ENCODE results near the gene REEP5.

The REEP5 gene

DNA sequence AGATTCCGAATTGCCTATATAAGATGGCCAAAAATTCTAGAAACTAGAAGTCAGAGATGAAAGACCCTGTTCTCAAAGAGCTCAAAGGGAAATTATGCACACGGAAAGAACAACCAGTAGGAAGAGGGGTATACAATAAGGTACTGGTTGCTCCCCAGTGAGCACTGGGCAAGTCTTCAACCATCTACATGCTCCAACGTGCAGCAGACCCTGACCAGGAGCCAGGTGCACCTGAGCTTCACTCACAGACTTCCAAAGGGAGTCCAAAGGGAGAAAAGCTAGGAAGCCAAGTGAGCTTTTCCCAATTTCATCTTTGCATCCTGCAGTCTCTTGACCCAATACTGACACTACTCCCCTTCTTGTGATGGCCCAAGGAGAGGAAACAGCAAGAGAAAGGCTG is 3.9 kb downstream of the REEP5 start:
- peaks cover 13% of the 10 kb centered on the region for H3K4me1 ChIP-seq (ENCODE audit: insufficient read depth, low read length, poor library complexity, severe bottlenecking)
- peak overlapping the region; percentile 24 for H3K4me2 ChIP-seq (ENCODE audit: low read depth, low read length, poor library complexity, severe bottlenecking)
- no peaks in the 10 kb centered on the region for H3K9me2 ChIP-seq (replicated peaks; ENCODE audit: low read depth, low read length)
- H2AFZ ChIP-seq (ENCODE audit: low read length), result no peak overlapping the region
- no peaks in the 10 kb centered on the region for H3K36me3 ChIP-seq (ENCODE audit: insufficient read depth, low read length)
- no peaks in the 10 kb centered on the region for H3F3A ChIP-seq (ENCODE audit: low read depth)
- peaks cover 15% of the 10 kb centered on the region for H3K79me2 ChIP-seq (ENCODE audit: insufficient read depth, low read length)
- no peak overlapping the region for H3K9ac ChIP-seq (ENCODE audit: low read depth, low read length, poor library complexity, severe bottlenecking)
- no peaks in the 10 kb centered on the region for H3K27me3 ChIP-seq (ENCODE audit: insufficient read depth, low read length, poor library complexity, severe bottlenecking)
- H4K20me1 ChIP-seq (ENCODE audit: insufficient read depth, low read length, poor library complexity, severe bottlenecking), result no peaks in the 10 kb centered on the region
- no peak overlapping the region for H3K4me3 ChIP-seq (ENCODE audit: low read length, poor library complexity, severe bottlenecking)
- H3K9me3 ChIP-seq (ENCODE audit: insufficient read depth, low read depth, low read length), result no peaks in the 10 kb centered on the region
- TF ChIP-seq EZH2phosphoT487 (IDR thresholded peaks at IDR 0.05; ENCODE audit: borderline replicate concordance) (no peak), CTCF (conservative IDR thresholded peaks at IDR 0.05; ENCODE audit: low read length) (no peak)

DNA sequence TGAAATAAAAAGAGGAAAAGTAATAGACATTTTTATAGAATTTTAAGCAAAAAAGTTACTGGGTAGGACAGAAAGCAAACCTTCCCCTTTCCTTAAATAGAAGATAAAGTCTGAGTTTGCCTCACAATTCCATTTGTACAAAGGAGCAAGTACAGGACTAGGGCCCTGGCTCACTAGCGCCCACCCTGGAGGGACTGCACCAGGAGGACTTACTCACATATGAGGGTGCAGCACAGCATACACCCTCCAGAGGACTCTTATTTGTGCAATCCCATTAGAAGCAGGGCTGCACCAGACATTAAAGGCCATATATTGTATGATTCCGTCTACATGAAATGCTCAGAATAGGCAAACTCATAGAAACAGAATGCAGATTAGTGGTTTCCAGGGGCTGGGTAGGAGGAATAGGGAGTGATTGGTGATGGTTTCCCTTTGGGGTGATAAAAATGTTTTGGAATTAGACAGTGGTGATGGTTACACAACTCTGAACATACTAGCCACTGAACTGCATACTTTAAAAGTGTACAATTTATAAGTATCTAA is 4.5 kb downstream of the REEP5 start:
- Histone ChIP-seq H3K9me3 (ENCODE audit: insufficient read depth, low read depth, low read length) (no peaks in the 10 kb centered on the region), H3F3A (ENCODE audit: low read depth) (no peaks in the 10 kb centered on the region), H3K9ac (ENCODE audit: low read depth, low read length, poor library complexity, severe bottlenecking) (no peak overlapping the region), H3K9me2 (replicated peaks; ENCODE audit: low read depth, low read length) (no peaks in the 10 kb centered on the region), H3K27me3 (ENCODE audit: insufficient read depth, low read length, poor library complexity, severe bottlenecking) (no peaks in the 10 kb centered on the region), H4K20me1 (ENCODE audit: insufficient read depth, low read length, poor library complexity, severe bottlenecking) (no peaks in the 10 kb centered on the region), H2AFZ (ENCODE audit: low read length) (no peak overlapping the region), H3K79me2 (ENCODE audit: insufficient read depth, low read length) (peaks cover 17% of the 10 kb centered on the region), H3K4me1 (ENCODE audit: insufficient read depth, low read length, poor library complexity, severe bottlenecking) (peaks cover 11% of the 10 kb centered on the region), H3K36me3 (ENCODE audit: insufficient read depth, low read length) (no peaks in the 10 kb centered on the region), H3K4me2 (ENCODE audit: low read depth, low read length, poor library complexity, severe bottlenecking) (peak overlapping the region; percentile 69), H3K4me3 (ENCODE audit: low read length, poor library complexity, severe bottlenecking) (no peak overlapping the region)
- TF ChIP-seq EZH2phosphoT487 (IDR thresholded peaks at IDR 0.05; ENCODE audit: borderline replicate concordance) (no peak), CTCF (conservative IDR thresholded peaks at IDR 0.05; ENCODE audit: low read length) (peak; percentile 55)

DNA sequence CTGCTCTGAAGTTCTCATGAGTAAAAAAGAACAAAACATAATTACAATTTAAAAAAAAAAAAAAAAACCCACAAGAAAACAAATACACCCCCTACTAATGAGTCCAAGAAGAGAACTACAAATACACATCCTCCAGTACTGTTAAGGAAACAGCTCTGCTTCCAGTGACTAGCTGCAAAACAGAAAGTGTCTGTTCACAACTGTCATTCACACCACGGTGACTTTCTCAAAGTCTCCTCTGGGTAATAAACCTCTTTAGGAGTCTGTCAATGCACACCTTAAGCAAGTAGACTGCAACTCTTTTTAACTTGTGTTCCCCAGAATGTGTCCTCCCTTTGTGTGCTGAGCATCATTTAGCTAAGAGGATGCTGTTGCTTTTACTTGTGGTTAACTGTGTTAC is 6.2 kb downstream of the REEP5 start:
- Histone ChIP-seq H3K4me1 (ENCODE audit: insufficient read depth, low read length, poor library complexity, severe bottlenecking) (peaks cover 9% of the 10 kb centered on the region), H3K9me2 (replicated peaks; ENCODE audit: low read depth, low read length) (no peaks in the 10 kb centered on the region), H3K27me3 (ENCODE audit: insufficient read depth, low read length, poor library complexity, severe bottlenecking) (no peaks in the 10 kb centered on the region), H3K36me3 (ENCODE audit: insufficient read depth, low read length) (no peaks in the 10 kb centered on the region), H3K4me2 (ENCODE audit: low read depth, low read length, poor library complexity, severe bottlenecking) (peak overlapping the region; percentile 69), H3K4me3 (ENCODE audit: low read length, poor library complexity, severe bottlenecking) (peak overlapping the region; percentile 33), H4K20me1 (ENCODE audit: insufficient read depth, low read length, poor library complexity, severe bottlenecking) (no peaks in the 10 kb centered on the region), H2AFZ (ENCODE audit: low read length) (no peak overlapping the region), H3K79me2 (ENCODE audit: insufficient read depth, low read length) (peaks cover 14% of the 10 kb centered on the region), H3F3A (ENCODE audit: low read depth) (no peaks in the 10 kb centered on the region), H3K9ac (ENCODE audit: low read depth, low read length, poor library complexity, severe bottlenecking) (peak overlapping the region; percentile 14), H3K9me3 (ENCODE audit: insufficient read depth, low read depth, low read length) (no peaks in the 10 kb centered on the region)
- TF ChIP-seq EZH2phosphoT487 (IDR thresholded peaks at IDR 0.05; ENCODE audit: borderline replicate concordance), result no peak
- TF ChIP-seq CTCF (conservative IDR thresholded peaks at IDR 0.05; ENCODE audit: low read length), result no peak
